Activated CD8-positive, alpha-beta memory T cell treated with anti-CD3 and anti-CD28 coated beads for 1 hour (primary cell): ENCODE data around the gene F11R.
"Not testable (repeated sequence)": the region's sequence is repeated elsewhere in the genome, so short reads cannot be mapped to it uniquely, and the experiment has no call there.

ENCODE experiments used
- DNase-seq, 2 donors: peaks; one replicate each; pipeline ENCODE4 v3.0.0-alpha.2; 2020; ENCODE audit warnings: low read depth in 1 of 2; ENCODE audit errors: extremely low read depth in 1 of 2

The F11R gene

DNA sequence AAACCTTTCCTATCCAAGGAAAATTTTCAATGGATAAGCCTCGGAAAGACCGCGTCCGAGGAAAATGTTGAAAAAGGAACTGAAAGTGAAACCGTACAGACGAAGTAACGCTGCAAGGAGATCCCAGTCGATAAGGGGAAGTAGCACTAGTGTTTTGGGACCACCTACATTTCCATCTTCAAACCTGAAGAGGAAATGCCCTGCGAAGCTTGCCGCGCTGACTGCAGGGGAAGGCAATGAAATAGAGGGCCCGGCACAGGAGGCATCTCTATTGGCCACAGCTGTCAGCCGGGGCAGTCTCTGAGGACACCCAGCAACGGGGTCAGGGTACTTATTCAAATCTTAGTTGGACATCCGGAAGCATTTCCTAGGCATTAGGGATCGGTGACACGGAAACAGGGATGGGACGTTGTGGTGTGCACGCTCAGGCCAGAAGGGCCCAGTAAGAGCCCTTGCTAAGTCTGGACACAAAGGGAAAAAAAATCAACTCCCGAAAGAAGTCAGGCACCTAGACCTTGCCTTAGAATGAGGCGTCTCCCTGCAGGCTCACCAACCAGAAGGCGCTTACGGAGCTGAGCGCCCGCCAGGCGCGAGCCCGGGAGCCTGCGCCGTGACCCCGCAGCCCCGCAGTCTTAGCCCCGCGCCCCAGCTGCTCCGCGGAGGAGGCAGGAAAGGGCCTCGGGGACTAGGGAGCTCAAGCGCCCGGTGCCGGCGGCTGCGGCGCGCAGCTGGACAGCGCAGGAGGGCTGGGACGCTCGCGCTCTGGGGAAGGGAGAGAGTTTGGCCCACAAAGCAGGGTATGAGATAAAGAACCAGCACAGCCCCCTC is 24.2 kb upstream of the F11R start:
- peak in 1 of 2 donors; percentile 47 for DNase-seq

DNA sequence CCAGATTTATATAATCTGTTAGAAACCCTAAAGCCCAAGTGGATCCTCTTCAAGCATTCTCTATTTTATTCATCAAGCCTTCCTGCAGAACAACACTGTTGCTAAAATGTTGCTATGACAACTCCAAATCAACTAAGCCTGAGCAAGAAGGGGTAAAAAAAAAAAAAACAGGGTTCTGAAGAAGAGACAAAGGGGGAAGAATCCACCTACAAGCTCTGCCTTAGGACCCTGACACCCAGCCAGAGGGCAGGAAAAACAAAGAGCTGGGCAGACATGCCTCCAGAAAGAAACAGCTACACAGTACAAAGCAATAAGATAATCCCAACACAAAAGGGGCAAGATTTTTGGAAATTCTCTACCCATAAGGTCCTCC is 23.6 kb upstream of the F11R start:
- DNase-seq: no peak

DNA sequence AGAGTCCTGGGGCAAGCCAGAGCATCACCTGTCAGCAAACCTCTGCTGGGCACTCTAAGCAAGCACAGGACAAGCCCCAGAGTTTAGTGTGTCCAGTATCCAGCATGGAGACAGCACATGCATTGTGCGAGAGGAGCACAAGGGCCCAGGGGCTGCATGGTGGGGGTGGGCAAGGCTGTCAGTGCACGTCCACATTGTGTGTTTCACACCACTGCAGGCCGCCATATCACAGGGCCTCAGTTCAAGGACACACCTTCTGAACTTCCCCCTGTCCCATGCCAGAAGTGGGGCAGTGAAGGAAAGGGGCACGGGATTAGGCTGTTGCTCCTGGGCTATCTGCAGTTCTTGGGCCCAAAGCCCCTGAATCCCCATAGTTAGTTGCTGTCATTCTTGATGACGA is 18.6 kb upstream of the F11R start:
- DNase-seq: no peak

DNA sequence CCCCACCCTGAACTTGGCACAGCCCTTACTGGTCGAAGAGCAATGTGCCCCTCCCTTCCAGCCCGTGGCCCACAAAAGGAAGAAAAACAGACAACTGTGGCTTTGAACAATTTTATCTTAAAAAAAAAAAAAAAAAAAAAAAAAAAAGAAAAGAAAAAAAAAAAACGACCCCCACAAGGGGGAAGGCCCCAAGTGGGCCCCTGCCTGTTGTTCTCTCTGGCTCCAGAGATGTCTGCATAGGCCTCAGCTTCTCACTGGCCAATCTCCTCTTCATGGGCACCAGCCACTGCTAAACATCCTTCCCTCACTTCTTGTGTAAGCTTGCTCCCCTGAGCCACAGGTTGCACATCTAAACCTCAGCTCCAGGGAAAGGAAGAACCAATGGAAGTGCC is 18.2 kb upstream of the F11R start:
- no peak for DNase-seq

DNA sequence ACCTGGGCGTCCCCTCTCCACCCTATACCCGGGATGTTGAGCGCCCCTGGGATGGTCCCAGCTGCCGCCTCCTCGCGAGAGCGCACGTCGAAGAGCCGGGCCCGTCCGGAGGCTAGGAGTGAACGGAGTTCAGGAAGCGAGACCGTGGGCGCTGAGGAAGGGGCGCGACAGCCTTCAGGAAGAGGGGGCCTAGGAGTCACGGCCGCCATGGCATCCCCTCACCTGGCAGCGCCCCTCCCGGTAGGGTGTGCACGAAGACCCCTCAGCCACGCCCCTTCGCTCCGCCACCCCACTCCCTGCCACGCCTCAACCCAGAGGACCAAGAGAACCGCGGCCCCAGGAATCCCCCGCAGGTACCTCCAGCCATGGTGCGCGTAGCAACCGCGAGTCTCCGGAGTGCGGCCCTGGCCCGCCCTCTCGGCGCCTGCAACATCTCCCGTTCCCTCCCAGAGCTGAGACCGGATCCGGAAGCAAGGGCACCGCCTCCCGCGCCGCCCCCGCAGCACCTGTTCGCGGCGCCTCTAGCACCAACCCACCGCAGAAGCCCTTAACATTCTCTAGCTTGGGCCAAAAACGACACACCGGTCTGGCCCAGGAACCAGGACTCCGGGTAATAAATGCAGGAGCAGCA is 17.7 kb upstream of the F11R start, which contains the start of gene TSTD1:
TSTD1 (minus strand) TSS at position 442 of the 631 bp plus-strand sequence; CDS start at position 367, 75 bp downstream.
- peak; percentile 68 to 73 for DNase-seq

DNA sequence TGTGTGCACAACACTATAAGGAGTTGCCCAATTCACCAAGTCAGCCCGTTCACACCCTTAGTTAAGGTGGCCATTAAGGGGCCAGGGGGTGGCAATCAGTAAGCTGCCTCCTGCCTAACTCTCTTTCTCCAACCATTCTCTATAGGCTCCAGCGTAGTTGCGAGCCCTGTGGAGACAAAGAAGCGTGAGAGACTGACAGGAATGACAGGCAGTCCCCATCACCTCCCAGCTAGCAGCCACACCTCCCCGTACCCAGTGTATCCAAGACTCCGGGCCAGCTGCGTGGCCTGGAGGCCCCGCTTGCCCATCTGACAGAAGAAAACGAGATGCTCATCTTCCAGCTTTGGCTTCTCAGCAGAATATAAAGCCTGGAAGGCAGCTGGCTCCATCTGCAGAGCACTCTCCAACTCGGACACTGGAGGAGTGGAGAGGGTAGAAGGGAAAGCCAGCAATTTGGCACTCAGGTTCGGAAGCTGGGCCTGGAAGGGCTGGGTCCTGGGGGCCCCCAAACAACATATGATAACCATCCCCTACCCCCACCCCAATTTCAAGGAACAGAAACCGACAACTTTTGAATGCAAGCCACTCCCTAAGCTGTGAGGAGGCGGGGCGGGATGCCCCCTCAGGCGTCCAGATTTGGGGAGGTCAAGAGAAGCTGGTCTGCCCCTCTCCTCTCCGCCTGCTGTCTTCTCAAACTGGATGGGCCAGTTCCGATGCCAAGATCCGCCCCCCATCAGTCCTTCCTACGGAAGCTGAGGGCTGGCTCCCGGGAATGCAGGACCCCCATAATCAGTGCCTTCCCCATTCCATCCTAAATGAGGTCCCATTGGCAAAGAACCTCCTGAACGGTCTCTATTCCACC is 16.9 kb upstream of the F11R start:
- DNase-seq: no peak

DNA sequence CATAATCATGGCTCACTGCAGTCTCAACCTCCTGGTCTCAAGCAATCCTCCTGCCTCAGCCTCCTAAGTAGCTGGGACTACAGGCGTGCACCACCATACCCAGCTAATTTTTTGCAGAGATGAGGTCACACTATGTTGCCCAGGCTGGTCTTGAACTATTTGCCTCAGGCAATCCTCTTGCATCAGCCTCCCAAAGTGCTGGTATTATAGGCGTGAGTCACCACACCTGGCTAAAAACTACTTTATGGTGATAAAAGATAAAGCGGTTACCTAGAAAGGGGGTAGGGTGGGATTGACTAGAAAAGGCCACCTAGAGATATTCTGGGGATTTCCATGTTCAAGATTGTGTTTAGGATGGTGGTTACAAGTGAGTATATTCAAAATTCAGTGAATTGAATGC is 12.8 kb upstream of the F11R start:
- no peak for DNase-seq

DNA sequence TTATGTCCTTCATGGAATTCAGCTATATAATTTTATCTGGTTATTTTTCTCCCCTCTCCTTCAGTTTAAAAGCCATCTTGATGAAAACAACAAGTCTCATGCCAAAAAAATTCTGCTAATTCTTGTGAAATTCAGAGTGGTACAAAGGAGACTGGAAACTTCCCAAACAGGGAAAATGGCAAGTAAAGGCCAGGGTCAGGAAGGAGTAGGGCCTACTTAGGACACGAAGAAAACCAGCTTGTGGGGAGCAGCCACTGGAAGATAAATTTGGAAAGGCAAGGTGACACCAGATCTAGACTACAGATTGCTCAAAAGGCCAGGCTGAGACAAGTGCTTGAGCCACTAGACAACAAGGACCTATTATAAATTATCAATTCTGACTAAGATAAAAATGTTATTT is 11.5 kb upstream of the F11R start:
- no peak for DNase-seq

DNA sequence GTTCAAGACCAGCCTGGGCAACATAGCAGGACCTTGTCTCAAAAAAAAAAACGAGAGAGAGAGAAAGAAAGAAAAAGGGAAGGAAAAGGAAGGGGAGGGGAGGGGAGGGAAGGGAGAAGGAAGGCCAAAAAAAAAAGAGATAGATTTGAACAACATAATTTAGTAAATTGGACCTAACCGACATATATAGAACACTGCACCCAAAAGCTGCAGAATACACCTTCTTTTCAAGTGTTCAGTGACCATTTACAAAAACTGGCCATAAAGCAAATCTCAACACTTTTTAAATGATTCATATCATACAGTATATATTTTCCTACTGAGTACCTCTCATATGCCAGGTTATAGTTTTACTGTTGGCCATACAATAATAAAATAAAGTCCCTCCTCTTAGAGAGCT is 10.9 kb upstream of the F11R start:
- no peak for DNase-seq

DNA sequence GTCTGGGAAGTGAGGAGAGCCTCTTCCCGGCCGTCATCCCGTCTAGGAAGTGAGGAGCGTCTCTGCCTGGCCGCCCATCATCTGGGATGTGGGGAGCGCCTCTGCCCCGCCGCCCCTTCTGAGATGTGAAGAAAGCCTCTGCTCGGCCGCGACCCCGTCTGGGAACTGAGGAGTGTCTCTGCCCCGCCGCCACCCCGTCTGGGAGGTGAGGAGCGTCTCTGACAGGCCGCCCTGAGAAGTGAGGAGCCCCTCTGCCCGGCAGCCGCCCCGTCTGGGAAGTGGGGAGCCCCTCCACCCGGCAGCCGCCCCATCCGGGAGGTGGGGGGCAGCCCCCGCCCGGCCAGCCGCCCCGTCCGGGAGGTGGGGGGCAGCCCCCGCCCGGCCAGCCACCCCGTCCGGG is 8.5 kb upstream of the F11R start:
- DNase-seq: not testable (repeated sequence)

DNA sequence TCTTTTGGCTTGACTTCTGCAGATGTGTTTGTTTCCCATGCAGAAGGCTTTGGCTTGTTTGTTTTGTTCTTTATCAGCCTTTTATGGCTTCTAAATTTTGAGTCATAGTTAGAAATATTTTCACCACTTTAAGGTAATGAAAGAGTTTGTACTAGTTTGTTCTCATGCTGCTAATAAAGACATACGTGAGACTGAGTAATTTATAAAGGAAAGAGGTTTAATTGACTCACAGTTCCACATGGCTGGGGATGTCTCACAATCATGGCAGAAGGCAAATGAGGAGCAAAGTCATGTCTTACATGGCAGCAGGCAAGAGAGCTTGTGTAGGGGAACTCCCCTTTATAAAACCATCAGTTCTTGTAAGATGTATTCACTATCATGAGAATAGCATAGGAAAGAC is 6.0 kb upstream of the F11R start:
- not testable (repeated sequence) for DNase-seq

DNA sequence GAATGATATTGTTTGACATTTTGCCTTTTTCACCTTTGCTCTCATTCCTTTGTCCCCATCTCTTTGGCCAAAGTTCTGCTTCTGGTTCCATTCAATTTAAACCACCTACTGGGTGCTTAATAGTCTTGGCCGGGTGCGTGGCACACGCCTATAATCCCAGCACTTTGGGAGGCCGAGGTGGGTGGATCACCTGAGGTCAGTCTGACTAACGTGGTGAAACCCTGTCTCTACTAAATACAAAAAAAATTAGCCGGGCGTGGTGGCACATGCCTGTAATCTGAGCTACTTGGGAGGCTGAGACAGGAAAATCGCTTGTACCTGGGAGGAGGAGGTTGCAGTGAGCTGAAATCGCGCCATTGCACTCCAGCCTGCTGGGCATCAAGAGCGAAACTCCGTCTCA is 1.5 kb upstream of the F11R start:
- not testable (repeated sequence) for DNase-seq

DNA sequence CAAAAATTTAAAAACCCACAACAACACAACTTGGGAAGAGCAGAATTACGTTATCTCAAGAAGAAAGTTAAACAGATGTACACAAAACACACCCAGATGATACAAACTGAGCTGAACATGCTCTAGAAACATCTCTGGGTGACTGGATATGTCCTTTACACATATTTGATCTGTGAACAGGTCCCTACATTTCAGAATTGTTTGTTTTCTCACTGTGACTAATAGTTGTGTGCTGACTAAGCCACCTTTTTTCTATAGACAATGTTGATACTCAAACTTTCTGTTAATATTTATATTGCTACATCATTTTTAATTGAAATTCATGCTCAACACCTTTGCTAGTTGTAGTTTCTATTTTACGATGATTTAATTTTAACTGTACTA is 1.0 kb upstream of the F11R start:
- no peak for DNase-seq

DNA sequence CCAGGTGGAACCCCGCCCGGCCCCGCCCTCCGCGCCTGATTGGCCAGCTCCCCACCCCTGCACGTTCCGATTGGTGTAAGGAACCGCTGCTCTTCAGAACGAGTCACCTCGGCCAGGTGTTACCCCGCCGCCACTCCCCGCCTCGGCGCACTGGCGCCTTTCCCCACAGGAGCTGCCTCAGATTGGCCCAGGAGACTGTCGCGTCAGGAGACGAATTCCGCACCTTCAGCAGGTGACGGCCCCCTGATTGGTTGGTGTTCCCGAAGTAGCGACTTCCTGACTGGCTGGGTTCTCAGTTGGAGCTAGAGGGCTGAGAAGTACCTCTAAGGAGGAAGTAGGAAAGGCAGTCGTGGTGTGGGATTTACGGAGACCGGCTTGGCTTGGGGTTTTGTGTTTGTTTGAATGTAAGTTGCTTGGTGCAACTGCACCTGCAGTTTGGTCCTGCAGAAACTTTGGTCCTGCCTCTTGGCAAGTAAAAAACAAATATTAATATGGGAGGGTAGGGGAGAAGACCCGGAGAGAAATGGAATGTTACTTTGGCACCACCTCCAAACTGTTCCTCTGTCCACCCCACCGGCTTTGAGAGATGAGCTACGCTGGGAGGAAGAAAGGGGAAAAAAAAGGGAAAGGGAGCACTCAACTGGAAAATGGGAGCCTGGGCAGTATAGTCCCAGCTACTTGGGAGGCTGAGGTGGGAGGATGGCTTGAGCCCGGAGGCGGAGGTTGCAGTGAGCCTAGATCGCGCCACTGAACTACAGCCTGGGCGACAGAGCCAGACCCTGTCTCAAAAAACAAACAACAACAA is 415 bp upstream of the F11R start:
- DNase-seq: peak; percentile 86 to 87

DNA sequence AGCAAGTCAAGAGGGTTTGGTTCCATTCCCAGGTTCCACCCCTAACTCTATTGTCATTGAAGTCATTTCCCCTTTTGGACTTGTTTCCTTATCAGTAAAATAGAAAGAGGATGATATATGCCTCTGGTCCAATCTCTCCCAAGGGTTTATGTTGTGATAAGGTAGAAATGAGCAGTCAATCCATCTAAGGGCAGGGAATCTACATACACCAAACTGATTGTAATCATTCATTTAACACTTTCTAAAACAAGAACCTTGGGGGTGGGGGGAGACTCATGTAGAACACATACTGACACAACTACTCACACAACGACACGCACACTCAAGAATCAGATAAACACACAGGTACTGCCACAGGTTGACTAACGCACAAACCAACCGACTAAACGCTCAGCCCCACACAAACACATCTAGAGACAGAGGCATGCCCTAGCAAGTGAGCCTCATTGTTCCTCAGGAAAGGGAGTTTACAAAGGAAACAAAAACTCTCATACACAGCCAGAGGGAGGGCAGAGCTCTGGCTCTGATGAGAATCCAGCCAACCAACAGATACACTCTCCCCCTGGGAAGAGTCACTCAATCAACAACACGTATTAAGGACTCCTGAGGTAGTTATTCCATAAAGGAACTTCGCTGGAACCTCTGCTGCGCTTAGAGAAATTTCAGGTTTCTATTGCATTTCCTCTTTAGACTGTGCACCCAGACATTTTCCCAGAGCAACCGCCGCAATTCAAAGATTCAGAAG is 1.0 kb downstream of the F11R start:
- DNase-seq: no peak

DNA sequence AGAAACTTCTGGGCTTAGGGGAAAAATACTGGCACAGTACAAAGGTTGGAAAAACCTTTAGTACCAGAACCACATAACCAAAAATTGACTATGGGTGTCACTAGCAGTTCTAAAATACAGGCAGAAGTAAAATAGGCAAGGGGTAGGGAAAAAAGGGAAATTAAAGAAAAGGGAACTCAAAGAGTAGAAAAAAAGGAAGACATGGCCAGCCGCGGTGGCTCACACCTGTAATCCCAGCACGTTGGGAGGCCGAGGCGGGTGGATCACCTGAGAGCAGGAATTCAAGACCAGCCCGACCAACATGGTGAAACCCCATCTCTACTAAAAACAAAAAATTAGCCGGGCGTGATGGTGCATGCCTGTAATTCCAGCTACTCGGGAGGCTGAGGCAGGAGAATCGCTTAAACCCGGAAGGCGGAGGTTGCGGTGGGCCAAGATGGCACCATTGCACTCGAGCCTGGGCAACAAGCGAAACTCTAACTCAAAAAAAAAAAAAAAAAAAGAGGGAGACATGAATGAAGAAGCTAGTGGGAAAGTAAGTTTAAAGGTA is 1.8 kb downstream of the F11R start:
- not testable (repeated sequence) for DNase-seq

DNA sequence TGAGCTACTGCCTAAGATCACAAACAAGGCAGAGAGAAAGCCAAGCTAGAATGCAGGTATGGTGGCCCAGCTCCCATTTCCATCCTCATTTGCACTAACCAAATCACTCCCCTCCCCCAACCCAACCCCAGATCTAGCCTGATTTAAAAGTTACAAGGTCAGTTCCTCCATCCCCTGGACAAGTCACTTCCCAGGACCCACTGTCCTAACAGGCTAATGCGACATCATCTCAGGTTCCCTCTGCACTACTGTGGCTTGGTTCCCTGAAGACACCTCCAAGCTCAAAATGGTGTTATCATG is 2.4 kb downstream of the F11R start:
- DNase-seq: no peak

DNA sequence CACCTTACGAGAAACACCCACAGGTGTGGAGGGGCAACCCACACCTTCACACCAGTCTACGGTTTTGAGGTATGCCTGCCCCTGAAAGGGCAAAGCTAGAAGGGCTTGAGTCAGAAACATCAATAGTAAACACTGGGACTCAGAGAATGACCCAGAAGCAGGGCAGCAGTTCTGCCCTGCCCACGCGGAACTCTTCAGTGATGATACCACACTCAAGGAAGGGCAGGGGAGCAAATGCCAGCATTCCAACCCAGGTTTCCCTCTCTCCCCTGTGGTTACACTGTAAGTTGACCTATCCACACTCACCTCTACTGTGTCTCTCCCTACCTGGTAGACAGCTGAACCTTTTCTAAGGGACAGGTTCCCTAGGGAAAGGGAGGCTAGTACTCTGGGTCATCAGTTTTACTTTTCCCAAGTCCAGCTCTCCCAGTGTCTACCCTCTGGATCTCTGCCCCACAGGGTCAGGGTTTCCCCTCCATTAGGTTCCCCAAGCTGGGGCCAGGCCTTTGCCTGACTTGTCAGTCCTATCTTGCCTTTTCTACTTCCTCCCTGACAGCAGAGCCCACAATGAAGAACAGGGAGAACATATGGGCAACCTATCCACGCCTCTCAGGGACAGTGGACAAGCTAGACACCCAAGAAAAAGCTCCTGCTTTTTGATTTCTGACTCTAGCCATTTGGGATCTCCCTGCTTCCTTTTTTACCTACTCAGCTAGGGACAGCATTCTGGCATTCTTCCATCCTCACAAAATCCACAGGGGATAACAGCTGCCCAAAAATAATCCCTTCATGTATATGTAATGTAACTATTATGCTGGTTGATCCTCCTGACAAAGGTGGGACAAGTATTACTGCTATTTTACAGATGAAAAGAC is 3.0 kb downstream of the F11R start:
- DNase-seq: no peak

DNA sequence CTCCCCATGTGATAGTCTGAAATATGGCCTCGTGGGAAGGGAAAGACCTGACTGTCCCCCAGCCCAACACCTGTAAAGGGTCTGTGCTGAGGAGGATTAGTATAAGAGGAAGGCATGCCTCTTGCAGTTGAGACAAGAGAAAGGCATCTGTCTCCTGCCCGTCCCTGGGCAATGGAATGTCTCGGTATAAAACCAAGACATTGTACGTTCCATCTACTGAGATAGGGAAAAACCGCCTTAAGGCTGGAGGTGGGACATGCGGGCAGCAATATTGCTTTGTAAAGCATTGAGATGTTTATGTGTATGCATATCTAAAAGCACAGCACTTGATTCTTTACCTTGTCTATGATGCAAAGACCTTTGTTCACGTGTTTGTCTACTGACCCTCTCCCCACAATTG is 3.8 kb downstream of the F11R start:
- not testable (repeated sequence) for DNase-seq
